Mesenchymal stem cell (in vitro differentiated cells and primary cell): ENCODE measurements around the gene LRP1B.

Experiments used
- DNase-seq: peaks from one replicate; pipeline ENCODE4 v3.0.0-alpha.2; 2013
- H2AFZ ChIP-seq: one replicate; pipeline ENCODE4 v1.6.1; 2013; ENCODE audit warnings: low read depth, mild to moderate bottlenecking, control low read depth, inconsistent platforms, low read length, moderate library complexity
- H2AK5ac ChIP-seq: 2 replicates; pipeline ENCODE4 v1.6.1; 2013; ENCODE audit warnings: low read length, moderate library complexity, mild to moderate bottlenecking, inconsistent platforms; ENCODE audit not compliant: severe bottlenecking
- H2BK120ac ChIP-seq: one replicate; pipeline ENCODE4 v1.6.1; 2013; ENCODE audit warnings: low read depth, mild to moderate bottlenecking, inconsistent platforms, low read length, moderate library complexity
- H2BK12ac ChIP-seq, 2 experiments: one replicate each; pipeline ENCODE4 v1.6.1; 2013; ENCODE audit warnings: inconsistent platforms in 2 of 2, low read length in 2 of 2, mild to moderate bottlenecking in 2 of 2, moderate library complexity in 2 of 2, control low read depth in 1 of 2
- H2BK15ac ChIP-seq: one replicate; pipeline ENCODE4 v1.6.1; 2013; ENCODE audit warnings: mild to moderate bottlenecking, low read depth, inconsistent platforms; ENCODE audit not compliant: poor library complexity, severe bottlenecking
- H2BK5ac ChIP-seq: 2 replicates; pipeline ENCODE4 v1.6.1; 2013; ENCODE audit warnings: low read depth, mild to moderate bottlenecking, low read length, control low read depth, inconsistent platforms; ENCODE audit not compliant: poor library complexity, severe bottlenecking
- H3K14ac ChIP-seq, 2 experiments: one replicate each; pipeline ENCODE4 v1.6.1; 2013; ENCODE audit warnings: inconsistent platforms in 2 of 2, low read length in 2 of 2, control low read depth in 1 of 2, mild to moderate bottlenecking in 1 of 2, moderate library complexity in 1 of 2
- H3K18ac ChIP-seq, 2 experiments: one replicate each; pipeline ENCODE4 v1.6.1; 2013; ENCODE audit warnings: inconsistent platforms in 2 of 2, low read length in 2 of 2, control low read depth in 1 of 2, low read depth in 1 of 2, mild to moderate bottlenecking in 1 of 2
- H3K23ac ChIP-seq, 2 experiments: one replicate each; pipeline ENCODE4 v1.6.1; 2013; ENCODE audit warnings: inconsistent platforms in 2 of 2, low read length in 2 of 2, mild to moderate bottlenecking in 2 of 2, moderate library complexity in 2 of 2, control low read depth in 1 of 2
- H3K27ac ChIP-seq: 2 replicates; pipeline ENCODE4 v1.5.1; 2013; ENCODE audit warnings: mild to moderate bottlenecking, moderate library complexity, low read length, control low read depth, inconsistent platforms; ENCODE audit not compliant: poor library complexity, severe bottlenecking
- H3K27me3 ChIP-seq, 2 experiments: 2 replicates each; pipeline versions ENCODE4 v1.6.1 to v1.7.0; 2013; ENCODE audit warnings: low read length in 2 of 2, mild to moderate bottlenecking in 2 of 2, moderate library complexity in 2 of 2, control low read depth in 1 of 2, inconsistent platforms in 1 of 2; ENCODE audit not compliant: control insufficient read depth in 1 of 2, insufficient read depth in 1 of 2
- H3K36me3 ChIP-seq, 2 experiments: 2 replicates each; pipeline versions ENCODE4 v1.6.1 to v1.7.0; 2013; ENCODE audit warnings: low read length in 2 of 2, control low read depth in 1 of 2, inconsistent platforms in 1 of 2, low read depth in 1 of 2, mild to moderate bottlenecking in 1 of 2; ENCODE audit not compliant: insufficient read depth in 2 of 2, control insufficient read depth in 1 of 2
- H3K4ac ChIP-seq, 2 experiments: one replicate each; pipeline ENCODE4 v1.6.1; 2013; ENCODE audit warnings: inconsistent platforms in 2 of 2, low read length in 2 of 2, mild to moderate bottlenecking in 2 of 2, moderate library complexity in 2 of 2, control low read depth in 1 of 2, low read depth in 1 of 2
- H3K4me1 ChIP-seq: 2 replicates; pipeline ENCODE4 v1.6.1; 2013; ENCODE audit warnings: low read depth, low read length, control low read depth; ENCODE audit not compliant: control insufficient read depth, insufficient read depth
- H3K4me2 ChIP-seq: 2 replicates; pipeline ENCODE4 v1.6.1; 2013; ENCODE audit warnings: low read length, mild to moderate bottlenecking, inconsistent platforms; ENCODE audit not compliant: poor library complexity, severe bottlenecking
- H3K4me3 ChIP-seq, 2 experiments: 2 replicates each; pipeline versions ENCODE4 v1.5.1 to v1.7.0; 2013; ENCODE audit warnings: low read length in 2 of 2, mild to moderate bottlenecking in 2 of 2, control low read depth in 1 of 2, low read depth in 1 of 2; ENCODE audit not compliant: insufficient read depth in 1 of 2
- H3K79me1 ChIP-seq: replicated peaks from 2 replicates; pipeline ENCODE4 v1.6.1; 2013; ENCODE audit warnings: mild to moderate bottlenecking, control low read depth, low read length, inconsistent platforms; ENCODE audit not compliant: poor library complexity, severe bottlenecking
- H3K9ac ChIP-seq: 2 replicates; pipeline ENCODE4 v1.7.0; 2013; ENCODE audit warnings: mild to moderate bottlenecking, low read length, moderate library complexity
- H3K9me3 ChIP-seq: 2 replicates; pipeline ENCODE4 v1.7.0; 2013; ENCODE audit warnings: mild to moderate bottlenecking, low read length; ENCODE audit not compliant: control insufficient read depth
- H4K8ac ChIP-seq: one replicate; pipeline ENCODE4 v1.6.1; 2013; ENCODE audit warnings: inconsistent platforms, mild to moderate bottlenecking, low read length, moderate library complexity
- H4K91ac ChIP-seq: one replicate; pipeline ENCODE4 v1.6.1; 2013; ENCODE audit warnings: mild to moderate bottlenecking, low read length, inconsistent platforms
- WGBS: methylation state at CpG from one replicate; pipeline ENCODE4 v1.1.7; 2013; ENCODE audit warnings: mixed read lengths; 5-methylcytosine and 5-hydroxymethylcytosine counted together

Gene LRP1B

GRCh38 chr2:140696449-140696848 is 1434.4 kb downstream of the LRP1B start:
- H3K14ac ChIP-seq = no peak overlapping the region
- H3K9me3 ChIP-seq = no peaks in the 10 kb centered on the region
- no peaks in the 10 kb centered on the region for H3K27me3 ChIP-seq
- no peak overlapping the region for H4K8ac ChIP-seq
- no peak overlapping the region for H3K27ac ChIP-seq
- H2BK120ac ChIP-seq = no peak overlapping the region
- no peak overlapping the region for H2BK5ac ChIP-seq
- H3K18ac ChIP-seq = no peak overlapping the region
- H4K91ac ChIP-seq = no peak overlapping the region
- no peak overlapping the region for H3K4me2 ChIP-seq
- 100% methylated on average over 3 of the region's 3 CpGs for WGBS
- H3K4me1 ChIP-seq = no peaks in the 10 kb centered on the region
- H2AK5ac ChIP-seq = no peak overlapping the region
- no peaks in the 10 kb centered on the region for H3K79me1 ChIP-seq
- no peak overlapping the region for H3K4ac ChIP-seq
- no peak for DNase-seq
- H3K4me3 ChIP-seq = no peak overlapping the region
- H3K23ac ChIP-seq = no peak overlapping the region
- no peak overlapping the region for H2BK12ac ChIP-seq
- no peak overlapping the region for H3K9ac ChIP-seq
- H3K36me3 ChIP-seq = no peaks in the 10 kb centered on the region
- H2AFZ ChIP-seq = no peak overlapping the region
- no peak overlapping the region for H2BK15ac ChIP-seq

DNA sequence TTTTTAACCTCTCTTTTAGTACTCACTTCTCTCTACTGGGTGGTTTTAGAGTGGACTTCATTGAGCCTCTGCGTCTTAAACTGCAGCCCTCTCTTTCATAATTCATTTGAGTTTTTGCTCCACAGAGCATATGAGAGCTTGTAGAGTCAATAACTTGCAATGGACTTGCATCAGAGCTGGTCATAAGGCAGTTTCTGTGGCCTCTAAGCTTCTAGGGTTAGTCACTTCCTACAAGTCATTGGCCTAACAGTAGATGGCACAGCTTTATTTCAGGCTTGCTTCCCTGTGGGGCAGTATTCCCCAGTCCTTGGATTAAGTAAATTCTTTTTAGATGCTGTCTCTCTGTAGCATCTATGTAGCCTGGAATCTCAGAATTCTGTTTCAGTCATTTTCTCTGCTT is 1435.7 kb downstream of the LRP1B start:
- no peaks in the 10 kb centered on the region for H3K9me3 ChIP-seq
- no peak overlapping the region for H3K27ac ChIP-seq
- no peak overlapping the region for H2BK15ac ChIP-seq
- H2BK5ac ChIP-seq = no peak overlapping the region
- no peak overlapping the region for H2AK5ac ChIP-seq
- H4K91ac ChIP-seq = no peak overlapping the region
- H3K4me3 ChIP-seq = no peak overlapping the region
- H2AFZ ChIP-seq = no peak overlapping the region
- H2BK12ac ChIP-seq = no peak overlapping the region
- no peak overlapping the region for H4K8ac ChIP-seq
- peak overlapping the region; percentile 80 for H3K9ac ChIP-seq
- peak; percentile 76 for DNase-seq
- no peak overlapping the region for H2BK120ac ChIP-seq
- no peak overlapping the region for H3K23ac ChIP-seq
- H3K18ac ChIP-seq = no peak overlapping the region
- H3K36me3 ChIP-seq = no peaks in the 10 kb centered on the region
- H3K14ac ChIP-seq = no peak overlapping the region
- H3K79me1 ChIP-seq = no peaks in the 10 kb centered on the region
- H3K4me2 ChIP-seq = no peak overlapping the region
- H3K4ac ChIP-seq = no peak overlapping the region
- H3K27me3 ChIP-seq = no peaks in the 10 kb centered on the region
- H3K4me1 ChIP-seq = no peaks in the 10 kb centered on the region
- WGBS = 100% methylated on average over 1 of the region's 1 CpG

DNA sequence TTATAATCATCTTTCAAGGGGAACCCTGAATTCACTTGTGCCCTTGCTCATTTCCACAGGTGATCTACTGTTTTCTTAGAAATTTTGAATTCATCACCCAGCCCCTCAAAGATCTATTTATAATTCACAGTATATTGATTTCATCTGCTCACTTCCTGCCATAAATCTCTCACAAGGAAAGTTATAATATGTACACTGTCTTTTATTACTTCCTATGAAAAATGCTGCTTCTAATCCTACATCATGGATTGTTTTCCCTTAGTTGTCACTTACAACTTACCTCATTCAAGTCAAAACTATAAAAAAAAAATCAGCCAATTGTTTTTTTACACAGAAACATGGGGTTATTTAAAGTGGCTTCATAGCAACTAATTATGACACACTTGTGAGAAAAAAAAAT is 1443.0 kb downstream of the LRP1B start:
- no peak overlapping the region for H3K9ac ChIP-seq
- no peaks in the 10 kb centered on the region for H3K36me3 ChIP-seq
- no peak overlapping the region for H2BK15ac ChIP-seq

DNA sequence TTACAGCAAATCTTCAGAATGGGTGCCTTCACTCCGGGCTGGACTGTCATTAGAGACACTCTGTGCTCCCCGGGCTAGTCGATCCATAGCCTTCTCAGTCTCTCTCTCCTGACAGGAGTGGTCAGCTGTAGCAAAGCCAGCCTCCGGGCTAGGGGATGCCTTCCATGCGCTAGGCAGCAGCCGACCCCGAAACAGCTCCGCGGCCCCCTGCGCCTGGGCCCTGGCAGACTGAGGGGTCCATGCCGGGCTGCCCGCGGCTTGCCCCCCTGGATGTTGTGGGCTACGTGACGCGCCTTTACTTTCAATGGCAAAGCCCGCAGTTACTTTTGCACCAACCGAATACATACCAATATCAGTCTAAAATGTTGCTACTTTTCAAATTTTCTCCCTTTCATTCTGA is 1447.2 kb downstream of the LRP1B start:
- Histone ChIP-seq H3K4me2 (no peak overlapping the region), H2AK5ac (no peak overlapping the region), H3K14ac (no peak overlapping the region), H3K4me3 (no peak overlapping the region), H3K4me1 (no peaks in the 10 kb centered on the region), H3K27ac (no peak overlapping the region), H4K91ac (no peak overlapping the region), H3K79me1 (no peaks in the 10 kb centered on the region), H4K8ac (no peak overlapping the region), H2BK15ac (no peak overlapping the region), H3K23ac (no peak overlapping the region), H3K36me3 (no peaks in the 10 kb centered on the region), H2AFZ (no peak overlapping the region), H3K27me3 (no peaks in the 10 kb centered on the region), H3K4ac (no peak overlapping the region), H2BK5ac (no peak overlapping the region), H2BK120ac (no peak overlapping the region), H3K9me3 (no peaks in the 10 kb centered on the region), H2BK12ac (no peak overlapping the region), H3K18ac (no peak overlapping the region), H3K9ac (no peak overlapping the region)
- no peak for DNase-seq
- WGBS = 92% methylated on average over 16 of the region's 18 CpGs

More for the DNA sequence above, 1443.0 kb downstream of the LRP1B start:
- Histone ChIP-seq H2AK5ac (no peak overlapping the region), H2BK12ac (no peak overlapping the region), H3K4me1 (no peaks in the 10 kb centered on the region), H3K79me1 (no peaks in the 10 kb centered on the region), H2BK5ac (no peak overlapping the region), H4K8ac (no peak overlapping the region), H2AFZ (no peak overlapping the region), H3K9me3 (no peaks in the 10 kb centered on the region), H3K4me3 (no peak overlapping the region), H3K4ac (no peak overlapping the region), H3K18ac (no peak overlapping the region), H3K27me3 (no peaks in the 10 kb centered on the region), H3K23ac (no peak overlapping the region), H4K91ac (no peak overlapping the region), H3K4me2 (no peak overlapping the region), H3K14ac (no peak overlapping the region), H2BK120ac (no peak overlapping the region), H3K27ac (no peak overlapping the region)
- no peak for DNase-seq
